ENCODE results near the gene AP5B1.
"Not testable (repeated sequence)": the region's sequence is repeated elsewhere in the genome, so short reads cannot be mapped to it uniquely, and the experiment has no call there.

The AP5B1 gene

GRCh38 chr11:65742353-65742752 is 38.4 kb downstream of the AP5B1 start:
- no peak overlapping the region for H3K9ac ChIP-seq (ENCODE audit: low read depth, low read length)
- peaks cover 4% of the 10 kb centered on the region; the same call in 1 of the 2 replicates for H3K27me3 ChIP-seq (ENCODE audit: insufficient read depth, low read length)
- no peaks in the 10 kb centered on the region for H3K4me1 ChIP-seq (ENCODE audit: insufficient read depth, low read length)
- peaks cover 10% of the 10 kb centered on the region for H3K9me3 ChIP-seq (ENCODE audit: insufficient read depth, low read depth, low read length)
- H3K36me3 ChIP-seq (ENCODE audit: insufficient read depth, low read depth, low read length), result no peaks in the 10 kb centered on the region
- no peak overlapping the region for H3K27ac ChIP-seq (ENCODE audit: low read length)
- no peak overlapping the region for H3K4me3 ChIP-seq (ENCODE audit: low read length)

GRCh38 chr11:65741185-65741584 is 39.6 kb downstream of the AP5B1 start:
- Histone ChIP-seq H3K9me3 (ENCODE audit: insufficient read depth, low read depth, low read length) (peaks cover 21% of the 10 kb centered on the region), H3K27me3 (ENCODE audit: insufficient read depth, low read length) (peaks cover 4% of the 10 kb centered on the region; the same call in 1 of the 2 replicates), H3K4me1 (ENCODE audit: insufficient read depth, low read length) (no peaks in the 10 kb centered on the region), H3K9ac (ENCODE audit: low read depth, low read length) (no peak overlapping the region), H3K4me3 (ENCODE audit: low read length) (no peak overlapping the region), H3K27ac (ENCODE audit: low read length) (no peak overlapping the region), H3K36me3 (ENCODE audit: insufficient read depth, low read depth, low read length) (no peaks in the 10 kb centered on the region)

- H3K27ac ChIP-seq (ENCODE audit: low read length), result no peak overlapping the region
- H3K4me1 ChIP-seq (ENCODE audit: insufficient read depth, low read length), result no peaks in the 10 kb centered on the region
- no peaks in the 10 kb centered on the region for H3K36me3 ChIP-seq (ENCODE audit: insufficient read depth, low read depth, low read length)
These were observed 41.8 kb downstream of the AP5B1 start for GRCh38 chr11:65739022-65739421.

GRCh38 chr11:65736810-65737209 is 44.0 kb downstream of the AP5B1 start:
- Histone ChIP-seq H3K4me3 (ENCODE audit: low read length) (no peak overlapping the region), H3K27ac (ENCODE audit: low read length) (no peak overlapping the region), H3K9ac (ENCODE audit: low read depth, low read length) (no peak overlapping the region)

More at GRCh38 chr11:65739022-65739421, 41.8 kb downstream of the AP5B1 start:
- H3K9ac ChIP-seq (ENCODE audit: low read depth, low read length), result no peak overlapping the region
- no peak overlapping the region for H3K4me3 ChIP-seq (ENCODE audit: low read length)
- peaks cover 4% of the 10 kb centered on the region; the same call in 1 of the 2 replicates for H3K27me3 ChIP-seq (ENCODE audit: insufficient read depth, low read length)
- H3K9me3 ChIP-seq (ENCODE audit: insufficient read depth, low read depth, low read length), result peaks cover 28% of the 10 kb centered on the region

GRCh38 chr11:65735111-65735510 is 45.7 kb downstream of the AP5B1 start:
- not testable (repeated sequence) for H3K4me1 ChIP-seq (ENCODE audit: insufficient read depth, low read length); H3K27me3 ChIP-seq (ENCODE audit: insufficient read depth, low read length); H3K4me3 ChIP-seq (ENCODE audit: low read length); H3K27ac ChIP-seq (ENCODE audit: low read length); H3K36me3 ChIP-seq (ENCODE audit: insufficient read depth, low read depth, low read length); H3K9ac ChIP-seq (ENCODE audit: low read depth, low read length)
- peaks cover 28% of the 10 kb centered on the region for H3K9me3 ChIP-seq (ENCODE audit: insufficient read depth, low read depth, low read length)

More at GRCh38 chr11:65736810-65737209, 44.0 kb downstream of the AP5B1 start:
- Histone ChIP-seq H3K9me3 (ENCODE audit: insufficient read depth, low read depth, low read length) (peaks cover 28% of the 10 kb centered on the region), H3K27me3 (ENCODE audit: insufficient read depth, low read length) (peaks cover 4% of the 10 kb centered on the region; the same call in 1 of the 2 replicates), H3K36me3 (ENCODE audit: insufficient read depth, low read depth, low read length) (no peaks in the 10 kb centered on the region), H3K4me1 (ENCODE audit: insufficient read depth, low read length) (no peaks in the 10 kb centered on the region)

- no peak overlapping the region for H3K9ac ChIP-seq (ENCODE audit: low read depth, low read length)
- no peak overlapping the region for H3K27ac ChIP-seq (ENCODE audit: low read length)
- no peaks in the 10 kb centered on the region for H3K27me3 ChIP-seq (ENCODE audit: insufficient read depth, low read length)
- no peaks in the 10 kb centered on the region for H3K36me3 ChIP-seq (ENCODE audit: insufficient read depth, low read depth, low read length)
- no peak overlapping the region for H3K4me3 ChIP-seq (ENCODE audit: low read length)
- H3K9me3 ChIP-seq (ENCODE audit: insufficient read depth, low read depth, low read length), result peaks cover under 1% of the 10 kb centered on the region; the same call in 1 of the 2 replicates
- no peaks in the 10 kb centered on the region for H3K4me1 ChIP-seq (ENCODE audit: insufficient read depth, low read length)
These were observed 50.3 kb downstream of the AP5B1 start for GRCh38 chr11:65730461-65730860.

GRCh38 chr11:65727865-65728264 is 52.9 kb downstream of the AP5B1 start:
- H3K9me3 ChIP-seq (ENCODE audit: insufficient read depth, low read depth, low read length), result no peaks in the 10 kb centered on the region; the same call in 1 of the 2 replicates
- no peaks in the 10 kb centered on the region for H3K27me3 ChIP-seq (ENCODE audit: insufficient read depth, low read length)
- H3K4me1 ChIP-seq (ENCODE audit: insufficient read depth, low read length), result no peaks in the 10 kb centered on the region
- H3K27ac ChIP-seq (ENCODE audit: low read length), result no peak overlapping the region
- H3K4me3 ChIP-seq (ENCODE audit: low read length), result no peak overlapping the region
- H3K9ac ChIP-seq (ENCODE audit: low read depth, low read length), result no peak overlapping the region
- no peaks in the 10 kb centered on the region for H3K36me3 ChIP-seq (ENCODE audit: insufficient read depth, low read depth, low read length)

GRCh38 chr11:65726660-65727059 is 54.1 kb downstream of the AP5B1 start:
- no peak overlapping the region for H3K27ac ChIP-seq (ENCODE audit: low read length)
- no peaks in the 10 kb centered on the region for H3K4me1 ChIP-seq (ENCODE audit: insufficient read depth, low read length)
- no peaks in the 10 kb centered on the region for H3K36me3 ChIP-seq (ENCODE audit: insufficient read depth, low read depth, low read length)
- no peaks in the 10 kb centered on the region; the same call in 1 of the 2 replicates for H3K9me3 ChIP-seq (ENCODE audit: insufficient read depth, low read depth, low read length)
- no peaks in the 10 kb centered on the region for H3K27me3 ChIP-seq (ENCODE audit: insufficient read depth, low read length)
- H3K4me3 ChIP-seq (ENCODE audit: low read length), result no peak overlapping the region
- no peak overlapping the region for H3K9ac ChIP-seq (ENCODE audit: low read depth, low read length)

Measured in iPS-20b (cell line).